OCI-LY7 (cell line): ENCODE measurements around the gene PPP1R9A.

Experiments
- EZH2phosphoT487 ChIP-seq: fragments of 200-600 bp; sonication (generic); IDR thresholded peaks from 2 replicates; pipeline ENCODE4 v1.6.1; 2018; ENCODE audit warnings: low read depth, borderline replicate concordance, mild to moderate bottlenecking, mixed run types, antibody characterized with exemption, low read length, moderate library complexity, mixed read lengths
- TF ChIP-seq, protein P1 (sequence below): fragments of 200-600 bp; sonication (generic); conservative IDR thresholded peaks from 2 replicates; pipeline ENCODE4 v1.5.1; 2014; ENCODE audit warnings: mild to moderate bottlenecking, antibody characterized with exemption, low read length, moderate library complexity, mixed read lengths

DNA sequence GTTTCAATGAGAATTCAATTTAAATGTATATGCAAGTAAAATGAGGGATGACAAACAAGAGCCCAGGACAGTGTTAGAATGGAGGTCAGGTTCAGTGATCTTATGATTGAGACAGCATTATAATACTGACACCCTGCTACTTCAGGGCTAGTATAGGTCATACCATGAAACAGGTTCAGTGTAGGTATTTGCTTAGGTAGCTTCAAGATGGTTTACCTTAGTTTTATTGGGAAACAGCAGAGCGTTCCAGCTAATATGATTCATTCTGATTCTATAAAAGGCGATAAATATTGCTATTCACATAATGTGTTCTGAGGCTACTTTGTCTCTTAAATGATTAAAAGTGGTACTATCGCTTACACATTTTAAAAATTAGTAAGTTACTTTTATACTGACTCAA lies 203.3 kb downstream of the PPP1R9A start:
- TF ChIP-seq, protein P1, sequence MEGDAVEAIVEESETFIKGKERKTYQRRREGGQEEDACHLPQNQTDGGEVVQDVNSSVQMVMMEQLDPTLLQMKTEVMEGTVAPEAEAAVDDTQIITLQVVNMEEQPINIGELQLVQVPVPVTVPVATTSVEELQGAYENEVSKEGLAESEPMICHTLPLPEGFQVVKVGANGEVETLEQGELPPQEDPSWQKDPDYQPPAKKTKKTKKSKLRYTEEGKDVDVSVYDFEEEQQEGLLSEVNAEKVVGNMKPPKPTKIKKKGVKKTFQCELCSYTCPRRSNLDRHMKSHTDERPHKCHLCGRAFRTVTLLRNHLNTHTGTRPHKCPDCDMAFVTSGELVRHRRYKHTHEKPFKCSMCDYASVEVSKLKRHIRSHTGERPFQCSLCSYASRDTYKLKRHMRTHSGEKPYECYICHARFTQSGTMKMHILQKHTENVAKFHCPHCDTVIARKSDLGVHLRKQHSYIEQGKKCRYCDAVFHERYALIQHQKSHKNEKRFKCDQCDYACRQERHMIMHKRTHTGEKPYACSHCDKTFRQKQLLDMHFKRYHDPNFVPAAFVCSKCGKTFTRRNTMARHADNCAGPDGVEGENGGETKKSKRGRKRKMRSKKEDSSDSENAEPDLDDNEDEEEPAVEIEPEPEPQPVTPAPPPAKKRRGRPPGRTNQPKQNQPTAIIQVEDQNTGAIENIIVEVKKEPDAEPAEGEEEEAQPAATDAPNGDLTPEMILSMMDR, result no peak
- TF ChIP-seq EZH2phosphoT487, result no peak
